ENCODE data around the gene UQCC3. TPM values are rescaled to one million over a fixed set of nuclear protein-coding genes. Genes with fewer than 3 reads are reported as not detected.

UQCC3 gene
- total and polyA plus RNA-seq, 2 of the 13 experiments (the other 11 are each of a cell fraction or from before 2014, with no cell fraction given) = 7.7 to 16.0 TPM

DNA sequence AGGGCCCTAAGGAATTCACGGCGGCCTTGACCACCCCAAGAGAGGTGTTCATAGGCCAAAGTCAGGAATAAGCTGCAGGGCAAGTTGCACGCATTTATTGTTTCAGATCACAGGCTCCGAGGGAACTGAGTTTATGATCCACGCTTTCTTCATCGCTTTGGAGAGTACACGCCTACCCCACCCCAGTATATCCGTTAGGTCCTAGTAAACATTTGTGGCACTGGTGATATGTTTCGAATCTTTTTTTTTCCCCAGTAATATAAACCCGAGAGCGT lies 25.9 kb upstream of the UQCC3 start:
- in situ Hi-C loops (cut with HindIII; ENCODE audit: extremely low pct_ligation_motif_present, low pct_unique_long_range_greater_than_20kb) (no loop called here), intact Hi-C loops (cut with micrococcal nuclease; ENCODE audit: unreplicated experiment) (no loop called here)
- ATAC-seq (no peak), DNase-seq (ENCODE audit: low spot score) (no peak), FAIRE-seq (no peak)
- peaks cover 8% of the 10 kb centered on the region for H4K20me1 ChIP-seq (ENCODE audit: insufficient read depth, low read length)
- H2AFZ ChIP-seq (ENCODE audit: low read length) = no peak overlapping the region
- peak overlapping the region; percentile 77 for H3K4me2 ChIP-seq (ENCODE audit: low read depth, low read length)
- H3K9me3 ChIP-seq (ENCODE audit: low read length) = no peaks in the 10 kb centered on the region
- peak overlapping the region; percentile 98 for H3K27ac ChIP-seq (ENCODE audit: extremely low read length, insufficient read depth, low read length)
- BruUV-seq (replicated peaks) = no TSS peak
- peak overlapping the region; percentile 86 to 96 (median 90) for H3K4me3 ChIP-seq (replicated peaks in 1 of 3; ENCODE audit: insufficient read depth in 1 of 3, low read depth in 2 of 3, low read length in 3 of 3)
- ChIA-PET CTCF (ENCODE audit: low intra/inter-chr PET ratio, low total read pairs) (no interaction called here), POLR2A (interaction anchor here (1.1 to 5.0 kb wide), 18 partner anchors 11 to 831 kb away, joined by 3 to 98 read pairs (median 13); partner anchors contain the start of genes B3GAT3, C11orf98, CSKMT and EEF1G)
- H3K4me1 ChIP-seq (ENCODE audit: insufficient read depth, low read length) = peaks cover 58% of the 10 kb centered on the region
- no peaks in the 10 kb centered on the region for H3K27me3 ChIP-seq (ENCODE audit: control insufficient read depth in 1 of 2, insufficient read depth in 2 of 2, low read length in 2 of 2)
- peaks cover 39% of the 10 kb centered on the region for H3K79me2 ChIP-seq (ENCODE audit: insufficient read depth, low read length)
- peaks cover 4 to 24% of the 10 kb centered on the region in 2 experiments; a peak in 3 of 5 replicates for H3K36me3 ChIP-seq (replicated peaks in 1 of 2; ENCODE audit: control insufficient read depth in 1 of 2, insufficient read depth in 2 of 2, low read length in 2 of 2)
- WGBS (ENCODE audit: low lambda C conversion rate) = 1% methylated on average over 11 of the region's 11 CpGs
- H3K9ac ChIP-seq (ENCODE audit: insufficient read depth, low read depth, low read length) = peak overlapping the region; percentile 100
- TF ChIP-seq NONO (IDR thresholded peaks at IDR 0.05) (no peak), NONO (CRISPR knock-in tag; conservative IDR thresholded peaks at IDR 0.05) (0 out of 2 replicates have a peak, but pooled peaks have one; percentile 26), ZNF547 (CRISPR knock-in tag; IDR thresholded peaks at IDR 0.05) (0 out of 2 replicates have a peak, but pooled peaks have one; percentile 3), SRY (CRISPR knock-in tag; IDR thresholded peaks at IDR 0.05) (no peak), ELF4 (CRISPR knock-in tag; IDR thresholded peaks at IDR 0.05; ENCODE audit: borderline replicate concordance) (0 out of 2 replicates have a peak, but pooled peaks have one; percentile 13), TMF1 (CRISPR knock-in tag; IDR thresholded peaks at IDR 0.05; ENCODE audit: low read depth) (peak; percentile 42; the same call in 1 of the 2 replicates), TP53 (CRISPR knock-in tag; conservative IDR thresholded peaks at IDR 0.05) (no peak), DR1 (CRISPR knock-in tag; IDR thresholded peaks at IDR 0.05) (no peak), ZNF501 (CRISPR knock-in tag; IDR thresholded peaks at IDR 0.05) (0 out of 2 replicates have a peak, but pooled peaks have one; percentile 4), ZNF34 (CRISPR knock-in tag; IDR thresholded peaks at IDR 0.05; ENCODE audit: borderline replicate concordance) (peak; percentile 43; the same call in 1 of the 2 replicates)
- TF ChIP-seq, protein P1, sequence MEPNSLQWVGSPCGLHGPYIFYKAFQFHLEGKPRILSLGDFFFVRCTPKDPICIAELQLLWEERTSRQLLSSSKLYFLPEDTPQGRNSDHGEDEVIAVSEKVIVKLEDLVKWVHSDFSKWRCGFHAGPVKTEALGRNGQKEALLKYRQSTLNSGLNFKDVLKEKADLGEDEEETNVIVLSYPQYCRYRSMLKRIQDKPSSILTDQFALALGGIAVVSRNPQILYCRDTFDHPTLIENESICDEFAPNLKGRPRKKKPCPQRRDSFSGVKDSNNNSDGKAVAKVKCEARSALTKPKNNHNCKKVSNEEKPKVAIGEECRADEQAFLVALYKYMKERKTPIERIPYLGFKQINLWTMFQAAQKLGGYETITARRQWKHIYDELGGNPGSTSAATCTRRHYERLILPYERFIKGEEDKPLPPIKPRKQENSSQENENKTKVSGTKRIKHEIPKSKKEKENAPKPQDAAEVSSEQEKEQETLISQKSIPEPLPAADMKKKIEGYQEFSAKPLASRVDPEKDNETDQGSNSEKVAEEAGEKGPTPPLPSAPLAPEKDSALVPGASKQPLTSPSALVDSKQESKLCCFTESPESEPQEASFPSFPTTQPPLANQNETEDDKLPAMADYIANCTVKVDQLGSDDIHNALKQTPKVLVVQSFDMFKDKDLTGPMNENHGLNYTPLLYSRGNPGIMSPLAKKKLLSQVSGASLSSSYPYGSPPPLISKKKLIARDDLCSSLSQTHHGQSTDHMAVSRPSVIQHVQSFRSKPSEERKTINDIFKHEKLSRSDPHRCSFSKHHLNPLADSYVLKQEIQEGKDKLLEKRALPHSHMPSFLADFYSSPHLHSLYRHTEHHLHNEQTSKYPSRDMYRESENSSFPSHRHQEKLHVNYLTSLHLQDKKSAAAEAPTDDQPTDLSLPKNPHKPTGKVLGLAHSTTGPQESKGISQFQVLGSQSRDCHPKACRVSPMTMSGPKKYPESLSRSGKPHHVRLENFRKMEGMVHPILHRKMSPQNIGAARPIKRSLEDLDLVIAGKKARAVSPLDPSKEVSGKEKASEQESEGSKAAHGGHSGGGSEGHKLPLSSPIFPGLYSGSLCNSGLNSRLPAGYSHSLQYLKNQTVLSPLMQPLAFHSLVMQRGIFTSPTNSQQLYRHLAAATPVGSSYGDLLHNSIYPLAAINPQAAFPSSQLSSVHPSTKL (CRISPR knock-in tag; IDR thresholded peaks at IDR 0.05) = no peak
- TF ChIP-seq, protein P2, sequence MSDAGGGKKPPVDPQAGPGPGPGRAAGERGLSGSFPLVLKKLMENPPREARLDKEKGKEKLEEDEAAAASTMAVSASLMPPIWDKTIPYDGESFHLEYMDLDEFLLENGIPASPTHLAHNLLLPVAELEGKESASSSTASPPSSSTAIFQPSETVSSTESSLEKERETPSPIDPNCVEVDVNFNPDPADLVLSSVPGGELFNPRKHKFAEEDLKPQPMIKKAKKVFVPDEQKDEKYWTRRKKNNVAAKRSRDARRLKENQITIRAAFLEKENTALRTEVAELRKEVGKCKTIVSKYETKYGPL (CRISPR knock-in tag; IDR thresholded peaks at IDR 0.05) = no peak
- TF ChIP-seq, protein P3, sequence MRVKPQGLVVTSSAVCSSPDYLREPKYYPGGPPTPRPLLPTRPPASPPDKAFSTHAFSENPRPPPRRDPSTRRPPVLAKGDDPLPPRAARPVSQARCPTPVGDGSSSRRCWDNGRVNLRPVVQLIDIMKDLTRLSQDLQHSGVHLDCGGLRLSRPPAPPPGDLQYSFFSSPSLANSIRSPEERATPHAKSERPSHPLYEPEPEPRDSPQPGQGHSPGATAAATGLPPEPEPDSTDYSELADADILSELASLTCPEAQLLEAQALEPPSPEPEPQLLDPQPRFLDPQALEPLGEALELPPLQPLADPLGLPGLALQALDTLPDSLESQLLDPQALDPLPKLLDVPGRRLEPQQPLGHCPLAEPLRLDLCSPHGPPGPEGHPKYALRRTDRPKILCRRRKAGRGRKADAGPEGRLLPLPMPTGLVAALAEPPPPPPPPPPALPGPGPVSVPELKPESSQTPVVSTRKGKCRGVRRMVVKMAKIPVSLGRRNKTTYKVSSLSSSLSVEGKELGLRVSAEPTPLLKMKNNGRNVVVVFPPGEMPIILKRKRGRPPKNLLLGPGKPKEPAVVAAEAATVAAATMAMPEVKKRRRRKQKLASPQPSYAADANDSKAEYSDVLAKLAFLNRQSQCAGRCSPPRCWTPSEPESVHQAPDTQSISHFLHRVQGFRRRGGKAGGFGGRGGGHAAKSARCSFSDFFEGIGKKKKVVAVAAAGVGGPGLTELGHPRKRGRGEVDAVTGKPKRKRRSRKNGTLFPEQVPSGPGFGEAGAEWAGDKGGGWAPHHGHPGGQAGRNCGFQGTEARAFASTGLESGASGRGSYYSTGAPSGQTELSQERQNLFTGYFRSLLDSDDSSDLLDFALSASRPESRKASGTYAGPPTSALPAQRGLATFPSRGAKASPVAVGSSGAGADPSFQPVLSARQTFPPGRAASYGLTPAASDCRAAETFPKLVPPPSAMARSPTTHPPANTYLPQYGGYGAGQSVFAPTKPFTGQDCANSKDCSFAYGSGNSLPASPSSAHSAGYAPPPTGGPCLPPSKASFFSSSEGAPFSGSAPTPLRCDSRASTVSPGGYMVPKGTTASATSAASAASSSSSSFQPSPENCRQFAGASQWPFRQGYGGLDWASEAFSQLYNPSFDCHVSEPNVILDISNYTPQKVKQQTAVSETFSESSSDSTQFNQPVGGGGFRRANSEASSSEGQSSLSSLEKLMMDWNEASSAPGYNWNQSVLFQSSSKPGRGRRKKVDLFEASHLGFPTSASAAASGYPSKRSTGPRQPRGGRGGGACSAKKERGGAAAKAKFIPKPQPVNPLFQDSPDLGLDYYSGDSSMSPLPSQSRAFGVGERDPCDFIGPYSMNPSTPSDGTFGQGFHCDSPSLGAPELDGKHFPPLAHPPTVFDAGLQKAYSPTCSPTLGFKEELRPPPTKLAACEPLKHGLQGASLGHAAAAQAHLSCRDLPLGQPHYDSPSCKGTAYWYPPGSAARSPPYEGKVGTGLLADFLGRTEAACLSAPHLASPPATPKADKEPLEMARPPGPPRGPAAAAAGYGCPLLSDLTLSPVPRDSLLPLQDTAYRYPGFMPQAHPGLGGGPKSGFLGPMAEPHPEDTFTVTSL (CRISPR knock-in tag; IDR thresholded peaks at IDR 0.05; ENCODE audit: borderline replicate concordance) = no peak
- TF ChIP-seq, protein P4, sequence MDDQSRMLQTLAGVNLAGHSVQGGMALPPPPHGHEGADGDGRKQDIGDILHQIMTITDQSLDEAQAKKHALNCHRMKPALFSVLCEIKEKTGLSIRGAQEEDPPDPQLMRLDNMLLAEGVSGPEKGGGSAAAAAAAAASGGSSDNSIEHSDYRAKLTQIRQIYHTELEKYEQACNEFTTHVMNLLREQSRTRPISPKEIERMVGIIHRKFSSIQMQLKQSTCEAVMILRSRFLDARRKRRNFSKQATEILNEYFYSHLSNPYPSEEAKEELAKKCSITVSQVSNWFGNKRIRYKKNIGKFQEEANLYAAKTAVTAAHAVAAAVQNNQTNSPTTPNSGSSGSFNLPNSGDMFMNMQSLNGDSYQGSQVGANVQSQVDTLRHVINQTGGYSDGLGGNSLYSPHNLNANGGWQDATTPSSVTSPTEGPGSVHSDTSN (CRISPR knock-in tag; IDR thresholded peaks at IDR 0.05; ENCODE audit: borderline replicate concordance) = no peak
